K562 (cell line): ENCODE results near the gene AQP9. TPM values are rescaled to one million over a fixed set of nuclear protein-coding genes. Genes with fewer than 3 reads are reported as not detected.
A peak's percentile ranks its signal among the peaks of the same experiment; 100 is the strongest.

ENCODE experiments used
- CREBBP ChIP-seq: IDR thresholded peaks from one replicate; pipeline ENCODE4 v1.6.1; 2012; ENCODE audit warnings: low read depth, mild to moderate bottlenecking, control low read depth, inconsistent platforms, low read length
- EP400 ChIP-seq: fragments of 450-650 bp; IDR thresholded peaks from 2 replicates; pipeline ENCODE4 v1.6.1; 2017; ENCODE audit warnings: antibody characterized with exemption, mild to moderate bottlenecking, moderate library complexity
- LEF1 ChIP-seq: fragments of 450-650 bp; IDR thresholded peaks from 2 replicates; pipeline ENCODE4 v1.6.1; 2016; ENCODE audit warnings: mild to moderate bottlenecking
- MEIS2 ChIP-seq: fragments of 450-650 bp; IDR thresholded peaks from 2 replicates; pipeline ENCODE4 v1.6.1; 2014; ENCODE audit warnings: mild to moderate bottlenecking; ENCODE audit not compliant: partially characterized antibody
- MYNN ChIP-seq, 2 experiments: sonication (generic); formaldehyde crosslinking in 1 of 2; IDR thresholded peaks; 2 replicates each; pipeline versions ENCODE4 v1.5.0 to v1.6.1; 2016 to 2020; ENCODE audit warnings: antibody characterized with exemption in 1 of 2, missing genetic modification reagents in 1 of 2
- PHF8 ChIP-seq: fragments of 200-600 bp; sonication (generic); IDR thresholded peaks from 2 replicates; pipeline ENCODE4 v1.6.1; 2012; ENCODE audit warnings: mixed run types, mild to moderate bottlenecking, inconsistent platforms, low read length, moderate library complexity, borderline replicate concordance
- POLR2H ChIP-seq: IDR thresholded peaks from 2 replicates; pipeline ENCODE4 v1.6.1; 2016; ENCODE audit warnings: missing genetic modification characterization, low read depth, mild to moderate bottlenecking, control low read depth, missing compliant biosample characterization, moderate library complexity
- RFX7 ChIP-seq: fragments of 250-450 bp; sonication (Bioruptor Pico); IDR thresholded peaks from 2 replicates; pipeline ENCODE4 v1.5.1; 2021; ENCODE audit warnings: mild to moderate bottlenecking
- TFAM ChIP-seq: fragments of 250-450 bp; sonication (Bioruptor Pico); conservative IDR thresholded peaks from 2 replicates; pipeline ENCODE4 v1.5.0; 2021; ENCODE audit warnings: mild to moderate bottlenecking, moderate library complexity
- ZNF212 ChIP-seq: fragments of 450-650 bp; formaldehyde crosslinking; IDR thresholded peaks from 2 replicates; pipeline ENCODE4 v1.4.0; 2020; ENCODE audit warnings: mild to moderate bottlenecking
- ZNF274 ChIP-seq: IDR thresholded peaks from 2 replicates; pipeline ENCODE4 v1.6.1; 2011; ENCODE audit warnings: low read depth, mild to moderate bottlenecking, low read length, moderate library complexity, borderline replicate concordance
- ZNF316 ChIP-seq: fragments of 450-650 bp; IDR thresholded peaks from 2 replicates; pipeline ENCODE4 v1.6.1; 2016
- polyA plus RNA-seq, 8 experiments: library from polyadenylated mRNA; depleted of rRNA in 4 of 8; stranded (reverse) in 5 of 8; unstranded in 3 of 8; fragments of >200 nt; fragmentation: Nextera tagmentation in 2 of 8; fragmentation: Illumina TruSeq in 1 of 8; extraction: Ambion mirVana in 2 of 8; extraction: Trizol in 1 of 8; gene quantifications; 2 replicates each; pipeline versions ENCODE4 v1.2.1 to v1.2.3, GENCODE V29; 2011 to 2014; ENCODE audit warnings: inconsistent platforms in 1 of 8, missing spikeins in 1 of 8
- total RNA-seq, 7 experiments: library from RNA; depleted of rRNA in 6 of 7; stranded (reverse); fragments of >200 nt in 6 of 7; fragmentation: Illumina TruSeq in 2 of 7; extraction: Trizol in 2 of 7; gene quantifications; 2 replicates each; pipeline versions ENCODE4 v1.2.1 to v1.2.3, GENCODE V29; 2011 to 2021; ENCODE audit warnings: low replicate concordance in 1 of 7
- TF ChIP-seq, protein P1 (sequence below): fragments of 250-450 bp; sonication (Bioruptor Pico); IDR thresholded peaks from 2 replicates; pipeline ENCODE4 v1.5.0; 2021; ENCODE audit warnings: mild to moderate bottlenecking, moderate library complexity
- TF ChIP-seq, protein P2 (sequence below): fragments of 250-450 bp; sonication (Bioruptor Pico); IDR thresholded peaks from 2 replicates; pipeline ENCODE4 v1.8.0; 2022; ENCODE audit warnings: inconsistent platforms, mild to moderate bottlenecking, moderate library complexity, borderline replicate concordance
- TF ChIP-seq, protein P3 (sequence below), 3 experiments: fragments of 200-800 bp in 1 of 3; fragments of 250-450 bp in 1 of 3; fragments of 450-650 bp in 1 of 3; sonication (Bioruptor Pico) in 1 of 3; sonication (Bioruptor generic) in 1 of 3; formaldehyde crosslinking in 1 of 3; IDR thresholded peaks; 2 replicates each; pipeline versions ENCODE4 v1.6.1 to v1.8.0; 2016 to 2022; ENCODE audit warnings: mild to moderate bottlenecking in 2 of 3, missing genetic modification characterization in 2 of 3, missing compliant biosample characterization in 1 of 3, moderate library complexity in 1 of 3
- TF ChIP-seq, protein P4 (sequence below): IDR thresholded peaks from 2 replicates; pipeline ENCODE4 v1.6.1; 2011; ENCODE audit not compliant: insufficient read length; ENCODE audit errors: extremely low read depth

AQP9 gene
- total and polyA plus RNA-seq, 9 of the 15 experiments (the other 6 are each of a cell fraction or from before 2014, with no cell fraction given), result 0.04 to 0.33 (median 0.07) TPM; not detected in 4

DNA sequence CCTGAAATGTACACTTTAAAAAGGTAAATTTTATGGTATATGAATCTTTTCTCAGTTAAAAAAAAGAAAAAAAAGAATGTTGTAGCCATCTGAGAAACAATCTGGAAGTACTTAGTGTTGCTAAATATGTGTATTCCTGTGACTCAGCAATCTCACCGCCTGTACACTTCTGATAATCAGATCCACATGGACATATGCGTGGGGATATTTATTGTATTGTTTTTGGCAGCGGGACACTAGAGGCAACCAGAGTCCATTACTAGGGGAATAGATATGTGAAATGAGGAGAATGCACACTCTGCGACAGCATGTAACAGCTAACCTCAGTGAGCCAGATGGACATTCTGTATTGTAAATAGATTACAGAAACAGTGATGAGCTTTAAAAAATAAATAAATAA lies 65.4 kb downstream of the AQP9 start (continued):
- TF ChIP-seq TFAM (no peak), MYNN (IDR thresholded peaks at IDR 0.05) (0 out of 2 replicates have a peak, but pooled peaks have one; percentile 33), MYNN (CRISPR knock-in tag; IDR thresholded peaks at IDR 0.05) (no peak), EP400 (peak; percentile 32), POLR2H (tag) (0 out of 2 replicates have a peak, but pooled peaks have one; percentile 6), PHF8 (no peak), ZNF274 (no peak), RFX7 (CRISPR knock-in tag) (no peak), CREBBP (no peak), MEIS2 (peak; percentile 84), LEF1 (0 out of 2 replicates have a peak, but pooled peaks have one; percentile 32), ZNF316 (peak; percentile 93), ZNF212 (CRISPR knock-in tag) (no peak)
- TF ChIP-seq, protein P1, sequence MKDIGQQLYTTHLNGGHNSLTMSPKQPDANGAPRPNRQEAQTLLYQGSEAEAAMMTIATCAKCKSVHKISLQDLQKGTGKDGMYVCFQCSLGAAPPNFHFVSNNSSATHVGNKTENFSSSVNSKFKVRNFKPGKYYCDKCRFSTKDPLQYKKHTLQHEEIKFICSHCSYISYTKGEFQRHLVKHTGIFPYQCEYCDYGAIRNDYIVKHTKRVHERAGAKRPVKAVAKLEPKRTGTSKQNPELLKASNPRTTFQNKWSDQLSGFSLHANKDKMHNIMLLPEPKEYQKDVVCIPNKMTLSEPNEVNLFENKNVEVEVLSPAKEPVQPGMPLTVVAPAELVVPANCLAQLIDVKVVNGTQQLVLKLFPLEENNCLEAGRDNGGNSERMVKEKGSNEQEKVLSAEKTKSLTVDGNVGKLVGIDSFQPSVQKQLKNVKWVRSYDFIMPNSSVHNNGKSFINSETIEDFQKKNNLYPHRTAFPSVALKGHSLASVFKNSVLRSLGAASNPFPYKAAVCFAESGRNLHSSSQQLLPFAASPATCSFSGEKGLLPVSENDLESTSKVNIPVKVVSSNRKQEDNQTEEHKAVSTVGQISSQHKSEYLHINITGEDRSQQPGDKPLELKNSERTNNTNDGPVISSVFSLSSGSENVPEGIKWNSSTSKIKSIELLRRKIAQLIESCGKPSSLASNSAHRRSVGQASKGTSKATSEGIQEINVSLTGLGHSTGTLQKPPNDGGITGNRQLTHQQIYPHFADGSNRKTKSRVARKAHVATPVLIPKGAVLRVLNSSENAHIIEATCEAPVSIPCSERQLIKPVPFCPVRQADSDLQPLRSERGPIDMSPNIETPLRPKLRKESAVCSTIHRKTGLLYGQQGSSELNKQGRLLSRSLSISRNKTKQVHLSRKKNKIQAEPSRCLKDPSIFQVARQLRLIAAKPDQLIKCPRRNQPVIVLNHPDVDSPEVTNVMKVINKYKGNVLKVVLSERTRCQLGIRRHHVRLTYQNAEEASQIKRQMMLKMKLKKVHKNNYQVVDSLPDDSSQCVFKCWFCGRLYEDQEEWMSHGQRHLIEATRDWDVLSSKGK (CRISPR knock-in tag), result no peak
- TF ChIP-seq, protein P2, sequence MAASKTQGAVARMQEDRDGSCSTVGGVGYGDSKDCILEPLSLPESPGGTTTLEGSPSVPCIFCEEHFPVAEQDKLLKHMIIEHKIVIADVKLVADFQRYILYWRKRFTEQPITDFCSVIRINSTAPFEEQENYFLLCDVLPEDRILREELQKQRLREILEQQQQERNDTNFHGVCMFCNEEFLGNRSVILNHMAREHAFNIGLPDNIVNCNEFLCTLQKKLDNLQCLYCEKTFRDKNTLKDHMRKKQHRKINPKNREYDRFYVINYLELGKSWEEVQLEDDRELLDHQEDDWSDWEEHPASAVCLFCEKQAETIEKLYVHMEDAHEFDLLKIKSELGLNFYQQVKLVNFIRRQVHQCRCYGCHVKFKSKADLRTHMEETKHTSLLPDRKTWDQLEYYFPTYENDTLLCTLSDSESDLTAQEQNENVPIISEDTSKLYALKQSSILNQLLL (CRISPR knock-in tag), result no peak
- TF ChIP-seq, protein P3, sequence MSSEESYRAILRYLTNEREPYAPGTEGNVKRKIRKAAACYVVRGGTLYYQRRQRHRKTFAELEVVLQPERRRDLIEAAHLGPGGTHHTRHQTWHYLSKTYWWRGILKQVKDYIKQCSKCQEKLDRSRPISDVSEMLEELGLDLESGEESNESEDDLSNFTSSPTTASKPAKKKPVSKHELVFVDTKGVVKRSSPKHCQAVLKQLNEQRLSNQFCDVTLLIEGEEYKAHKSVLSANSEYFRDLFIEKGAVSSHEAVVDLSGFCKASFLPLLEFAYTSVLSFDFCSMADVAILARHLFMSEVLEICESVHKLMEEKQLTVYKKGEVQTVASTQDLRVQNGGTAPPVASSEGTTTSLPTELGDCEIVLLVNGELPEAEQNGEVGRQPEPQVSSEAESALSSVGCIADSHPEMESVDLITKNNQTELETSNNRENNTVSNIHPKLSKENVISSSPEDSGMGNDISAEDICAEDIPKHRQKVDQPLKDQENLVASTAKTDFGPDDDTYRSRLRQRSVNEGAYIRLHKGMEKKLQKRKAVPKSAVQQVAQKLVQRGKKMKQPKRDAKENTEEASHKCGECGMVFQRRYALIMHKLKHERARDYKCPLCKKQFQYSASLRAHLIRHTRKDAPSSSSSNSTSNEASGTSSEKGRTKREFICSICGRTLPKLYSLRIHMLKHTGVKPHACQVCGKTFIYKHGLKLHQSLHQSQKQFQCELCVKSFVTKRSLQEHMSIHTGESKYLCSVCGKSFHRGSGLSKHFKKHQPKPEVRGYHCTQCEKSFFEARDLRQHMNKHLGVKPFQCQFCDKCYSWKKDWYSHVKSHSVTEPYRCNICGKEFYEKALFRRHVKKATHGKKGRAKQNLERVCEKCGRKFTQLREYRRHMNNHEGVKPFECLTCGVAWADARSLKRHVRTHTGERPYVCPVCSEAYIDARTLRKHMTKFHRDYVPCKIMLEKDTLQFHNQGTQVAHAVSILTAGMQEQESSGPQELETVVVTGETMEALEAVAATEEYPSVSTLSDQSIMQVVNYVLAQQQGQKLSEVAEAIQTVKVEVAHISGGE (CRISPR knock-in tag; IDR thresholded peaks at IDR 0.05), result peak in 1 of 3 experiments; percentile 53; a peak in 2 of 6 replicates
- TF ChIP-seq, protein P4, sequence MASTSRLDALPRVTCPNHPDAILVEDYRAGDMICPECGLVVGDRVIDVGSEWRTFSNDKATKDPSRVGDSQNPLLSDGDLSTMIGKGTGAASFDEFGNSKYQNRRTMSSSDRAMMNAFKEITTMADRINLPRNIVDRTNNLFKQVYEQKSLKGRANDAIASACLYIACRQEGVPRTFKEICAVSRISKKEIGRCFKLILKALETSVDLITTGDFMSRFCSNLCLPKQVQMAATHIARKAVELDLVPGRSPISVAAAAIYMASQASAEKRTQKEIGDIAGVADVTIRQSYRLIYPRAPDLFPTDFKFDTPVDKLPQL, result no peak
